ENCODE measurements around the gene RAD51B.

DNA sequence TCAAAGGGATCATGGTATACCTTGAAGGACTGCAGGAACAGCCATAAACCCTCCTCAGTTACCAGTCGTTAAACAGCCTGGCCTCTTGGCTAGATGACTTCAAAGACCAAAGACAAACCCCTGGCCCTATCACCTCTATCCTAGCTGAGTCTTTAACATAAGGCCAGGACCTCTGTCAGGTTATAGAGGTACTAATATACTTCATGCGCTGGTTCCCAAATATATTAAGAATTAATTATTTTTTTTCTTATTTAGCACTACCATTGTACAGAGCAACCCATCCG is 459.8 kb downstream of the RAD51B start:
- no peak for TF ChIP-seq POLR2AphosphoS5 (IDR thresholded peaks at IDR 0.05; ENCODE audit: borderline replicate concordance, low read depth, low read length)
- TF ChIP-seq EZH2 (IDR thresholded peaks at IDR 0.05) = no peak
- TF ChIP-seq FOXP2 (optimal IDR thresholded peaks at IDR 0.05; ENCODE audit: control extremely low read depth, extremely low read length, insufficient read depth) = no peak
